ENCODE results near the gene PC.

DNA sequence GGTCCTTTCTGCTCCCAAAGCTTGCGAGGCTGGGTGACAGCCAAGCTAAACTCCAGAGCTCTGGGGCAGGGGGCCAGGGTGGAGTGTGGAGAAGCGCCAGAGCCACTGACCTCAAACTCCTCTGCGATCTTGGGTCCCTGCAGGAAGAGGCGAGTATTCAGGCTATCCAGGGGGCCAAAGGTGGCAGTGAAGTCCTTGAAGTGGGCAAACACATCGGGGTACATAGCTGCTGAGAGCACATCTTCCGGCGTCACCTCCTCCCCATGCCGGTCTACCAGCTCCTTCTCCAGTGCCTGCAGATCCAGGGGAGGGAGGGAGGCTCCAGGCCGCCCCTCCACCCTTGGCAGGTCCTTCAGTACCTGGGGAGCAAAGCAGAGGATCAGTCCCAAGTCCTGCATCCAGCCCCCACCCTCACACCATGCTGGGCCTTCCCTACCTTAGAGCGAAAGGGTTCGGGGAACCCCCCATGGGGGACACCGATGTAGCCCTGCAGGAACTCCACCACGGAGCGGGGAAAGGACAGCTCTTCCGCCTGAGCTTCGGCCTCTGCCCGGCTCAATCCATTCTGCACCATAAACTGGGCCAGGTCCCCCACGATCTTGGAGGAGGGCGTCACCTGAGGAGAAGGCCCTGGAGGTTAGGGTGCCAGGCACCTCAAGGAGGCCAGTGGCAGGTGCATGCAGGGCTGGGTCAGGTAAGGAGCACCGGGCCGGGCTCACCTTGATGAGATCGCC, 108.5 kb downstream of the PC start:
- no peak for TF ChIP-seq EZH2 (IDR thresholded peaks at IDR 0.05; ENCODE audit: insufficient read depth, low read length)
- TF ChIP-seq, protein P1, sequence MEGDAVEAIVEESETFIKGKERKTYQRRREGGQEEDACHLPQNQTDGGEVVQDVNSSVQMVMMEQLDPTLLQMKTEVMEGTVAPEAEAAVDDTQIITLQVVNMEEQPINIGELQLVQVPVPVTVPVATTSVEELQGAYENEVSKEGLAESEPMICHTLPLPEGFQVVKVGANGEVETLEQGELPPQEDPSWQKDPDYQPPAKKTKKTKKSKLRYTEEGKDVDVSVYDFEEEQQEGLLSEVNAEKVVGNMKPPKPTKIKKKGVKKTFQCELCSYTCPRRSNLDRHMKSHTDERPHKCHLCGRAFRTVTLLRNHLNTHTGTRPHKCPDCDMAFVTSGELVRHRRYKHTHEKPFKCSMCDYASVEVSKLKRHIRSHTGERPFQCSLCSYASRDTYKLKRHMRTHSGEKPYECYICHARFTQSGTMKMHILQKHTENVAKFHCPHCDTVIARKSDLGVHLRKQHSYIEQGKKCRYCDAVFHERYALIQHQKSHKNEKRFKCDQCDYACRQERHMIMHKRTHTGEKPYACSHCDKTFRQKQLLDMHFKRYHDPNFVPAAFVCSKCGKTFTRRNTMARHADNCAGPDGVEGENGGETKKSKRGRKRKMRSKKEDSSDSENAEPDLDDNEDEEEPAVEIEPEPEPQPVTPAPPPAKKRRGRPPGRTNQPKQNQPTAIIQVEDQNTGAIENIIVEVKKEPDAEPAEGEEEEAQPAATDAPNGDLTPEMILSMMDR (IDR thresholded peaks at IDR 0.05; ENCODE audit: insufficient read depth, low read depth, low read length): no peak

Data from astrocyte (in vitro differentiated cells and primary cell).